Mucosa of rectum (tissue), 2 donors: ENCODE data around the gene P2RY14.

Experiments
- H3K27ac ChIP-seq, 2 donors: one replicate each; pipeline ENCODE4 v1.7.0; 2013; ENCODE audit warnings: inconsistent platforms in 2 of 2, low read depth in 2 of 2, low read length in 2 of 2
- H3K27me3 ChIP-seq, 2 donors: one replicate each; pipeline ENCODE4 v1.7.0; 2013; ENCODE audit warnings: low read length in 2 of 2; ENCODE audit not compliant: control insufficient read depth in 2 of 2, insufficient read depth in 2 of 2
- H3K36me3 ChIP-seq, 2 donors: one replicate each; pipeline ENCODE4 v1.7.0; 2013; ENCODE audit warnings: low read length in 2 of 2; ENCODE audit not compliant: control insufficient read depth in 2 of 2, insufficient read depth in 2 of 2
- H3K4me1 ChIP-seq, 2 donors: one replicate each; pipeline ENCODE4 v1.7.0; 2013; ENCODE audit warnings: low read length in 2 of 2, mild to moderate bottlenecking in 1 of 2; ENCODE audit not compliant: control insufficient read depth in 2 of 2, insufficient read depth in 2 of 2
- H3K4me3 ChIP-seq, 2 donors: one replicate each; pipeline ENCODE4 v1.7.0; 2013; ENCODE audit warnings: low read length in 2 of 2
- H3K9ac ChIP-seq, 2 donors: one replicate each; pipeline ENCODE4 v1.7.0; 2013; ENCODE audit warnings: low read length in 2 of 2, low read depth in 1 of 2, mild to moderate bottlenecking in 1 of 2
- H3K9me3 ChIP-seq, 2 donors: one replicate each; pipeline ENCODE4 v1.7.0; 2013; ENCODE audit warnings: low read length in 2 of 2; ENCODE audit not compliant: control insufficient read depth in 2 of 2
- donor health status: healthy.
- donor health status: Normal muscosa, but diverticular disease.

The P2RY14 gene

GRCh38 chr3:151303751-151304150 lies 25.4 kb upstream of the P2RY14 start:
- Histone ChIP-seq H3K4me3 (no peak overlapping the region), H3K9me3 (no peaks in the 10 kb centered on the region), H3K27me3 (no peaks in the 10 kb centered on the region), H3K36me3 (no peaks in the 10 kb centered on the region), H3K27ac (no peak overlapping the region), H3K9ac (no peak overlapping the region), H3K4me1 (no peaks in the 10 kb centered on the region)

DNA sequence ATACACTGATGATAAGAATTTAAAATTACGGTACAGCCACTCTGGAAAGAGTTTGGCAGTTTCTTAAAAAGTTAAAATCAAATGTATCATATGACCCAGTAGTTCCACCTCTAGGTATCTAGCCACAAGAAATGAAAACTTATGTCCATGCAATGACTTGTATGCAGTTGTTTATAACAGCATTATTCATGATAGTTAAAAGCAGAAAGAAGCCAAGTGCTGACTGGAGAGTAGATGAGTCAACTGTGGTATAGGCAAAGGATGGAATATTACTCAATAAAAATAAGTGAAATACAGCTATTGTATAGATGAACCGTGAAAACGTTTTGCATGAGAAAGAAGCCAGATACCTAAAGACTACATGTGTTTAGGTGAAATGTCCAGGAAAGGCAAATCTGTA lies 23.4 kb upstream of the P2RY14 start:
- Histone ChIP-seq H3K4me3 (no peak overlapping the region), H3K27ac (no peak overlapping the region), H3K27me3 (no peaks in the 10 kb centered on the region), H3K36me3 (no peaks in the 10 kb centered on the region), H3K4me1 (no peaks in the 10 kb centered on the region), H3K9me3 (no peaks in the 10 kb centered on the region), H3K9ac (no peak overlapping the region)

DNA sequence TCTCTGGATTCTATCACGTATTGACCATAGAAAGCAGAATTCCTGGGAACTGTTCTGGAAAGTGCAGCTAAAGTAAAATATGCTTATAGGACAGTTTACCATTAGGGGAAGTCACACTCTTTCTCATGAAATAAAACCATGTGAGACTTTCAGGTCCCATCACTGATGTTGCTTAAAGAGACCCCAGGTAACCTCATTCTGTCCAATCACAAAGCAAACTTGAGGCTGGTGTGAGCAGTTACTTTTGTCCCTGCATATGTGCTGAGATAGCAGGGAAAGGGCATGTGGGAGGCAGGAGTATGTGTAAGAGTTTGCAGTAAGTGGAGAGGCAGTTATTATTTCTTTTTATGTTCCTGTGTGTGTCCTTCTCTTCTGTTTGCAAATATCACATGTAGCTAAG lies 22.2 kb upstream of the P2RY14 start:
- no peaks in the 10 kb centered on the region for H3K9me3 ChIP-seq
- H3K27ac ChIP-seq: no peak overlapping the region
- no peak overlapping the region for H3K4me3 ChIP-seq
- H3K4me1 ChIP-seq: no peaks in the 10 kb centered on the region
- H3K36me3 ChIP-seq: no peaks in the 10 kb centered on the region
- H3K27me3 ChIP-seq: no peaks in the 10 kb centered on the region
- no peak overlapping the region for H3K9ac ChIP-seq

GRCh38 chr3:151299006-151299405 lies 20.7 kb upstream of the P2RY14 start:
- Histone ChIP-seq H3K27me3 (no peaks in the 10 kb centered on the region), H3K4me3 (no peak overlapping the region), H3K9me3 (no peaks in the 10 kb centered on the region), H3K36me3 (no peaks in the 10 kb centered on the region), H3K9ac (no peak overlapping the region), H3K4me1 (no peaks in the 10 kb centered on the region), H3K27ac (no peak overlapping the region)

GRCh38 chr3:151297429-151297828 lies 19.1 kb upstream of the P2RY14 start:
- H3K27ac ChIP-seq: no peak overlapping the region
- H3K9me3 ChIP-seq: no peaks in the 10 kb centered on the region
- H3K9ac ChIP-seq: no peak overlapping the region
- H3K4me3 ChIP-seq: no peak overlapping the region
- H3K36me3 ChIP-seq: no peaks in the 10 kb centered on the region
- H3K27me3 ChIP-seq: no peaks in the 10 kb centered on the region
- no peaks in the 10 kb centered on the region for H3K4me1 ChIP-seq

- no peak overlapping the region for H3K9ac ChIP-seq
- H3K4me1 ChIP-seq: no peaks in the 10 kb centered on the region
- H3K4me3 ChIP-seq: no peak overlapping the region
- H3K36me3 ChIP-seq: no peaks in the 10 kb centered on the region
- no peak overlapping the region for H3K27ac ChIP-seq
- H3K27me3 ChIP-seq: no peaks in the 10 kb centered on the region
- no peaks in the 10 kb centered on the region for H3K9me3 ChIP-seq
Measured at GRCh38 chr3:151296226-151296625, 17.9 kb upstream of the P2RY14 start.

DNA sequence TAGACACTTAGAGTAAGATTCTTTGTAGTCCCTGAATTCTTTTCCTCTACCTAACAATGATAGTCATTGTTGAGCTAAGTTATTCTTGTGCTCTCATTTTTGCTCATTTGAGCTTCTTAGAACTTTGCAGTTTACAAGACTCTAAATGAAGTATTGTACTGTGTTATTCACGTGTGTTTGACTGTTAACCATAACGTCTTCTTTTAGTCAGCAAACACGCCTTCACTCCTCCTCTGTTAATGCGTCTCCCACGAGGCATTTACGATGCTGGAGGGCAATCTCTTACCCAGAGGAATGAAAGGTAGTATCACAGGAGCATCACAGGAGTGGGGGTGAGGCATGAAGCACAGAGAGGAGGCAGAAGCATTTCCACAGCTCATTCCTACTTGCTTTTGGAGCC lies 14.8 kb upstream of the P2RY14 start:
- H3K27me3 ChIP-seq: no peaks in the 10 kb centered on the region

DNA sequence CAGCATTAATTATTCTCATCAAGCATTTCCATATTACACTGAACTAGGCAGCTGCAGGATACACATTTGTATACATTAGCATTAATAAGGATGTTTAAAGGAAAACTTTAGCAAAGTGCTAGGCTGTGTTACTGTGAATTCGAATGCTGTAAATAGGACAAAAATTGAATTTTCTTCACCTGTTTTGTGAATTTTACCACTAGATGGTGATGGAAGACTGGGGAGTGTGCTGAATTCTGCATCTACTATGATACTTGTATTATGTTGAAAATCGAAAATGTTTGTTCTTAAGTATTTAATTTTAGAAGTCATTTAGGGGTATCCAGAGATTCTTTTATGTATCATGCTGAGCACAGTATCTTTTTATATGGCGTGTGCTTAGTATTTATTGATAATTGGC lies 12.3 kb upstream of the P2RY14 start:
- no peaks in the 10 kb centered on the region for H3K27me3 ChIP-seq
- H3K4me1 ChIP-seq: no peaks in the 10 kb centered on the region
- H3K4me3 ChIP-seq: no peak overlapping the region
- no peak overlapping the region for H3K27ac ChIP-seq
- no peaks in the 10 kb centered on the region for H3K36me3 ChIP-seq
- no peaks in the 10 kb centered on the region for H3K9me3 ChIP-seq
- H3K9ac ChIP-seq: no peak overlapping the region

More for the DNA sequence above, 14.8 kb upstream of the P2RY14 start:
- Histone ChIP-seq H3K9me3 (no peaks in the 10 kb centered on the region), H3K27ac (no peak overlapping the region), H3K4me3 (no peak overlapping the region), H3K4me1 (no peaks in the 10 kb centered on the region), H3K36me3 (no peaks in the 10 kb centered on the region), H3K9ac (no peak overlapping the region)

DNA sequence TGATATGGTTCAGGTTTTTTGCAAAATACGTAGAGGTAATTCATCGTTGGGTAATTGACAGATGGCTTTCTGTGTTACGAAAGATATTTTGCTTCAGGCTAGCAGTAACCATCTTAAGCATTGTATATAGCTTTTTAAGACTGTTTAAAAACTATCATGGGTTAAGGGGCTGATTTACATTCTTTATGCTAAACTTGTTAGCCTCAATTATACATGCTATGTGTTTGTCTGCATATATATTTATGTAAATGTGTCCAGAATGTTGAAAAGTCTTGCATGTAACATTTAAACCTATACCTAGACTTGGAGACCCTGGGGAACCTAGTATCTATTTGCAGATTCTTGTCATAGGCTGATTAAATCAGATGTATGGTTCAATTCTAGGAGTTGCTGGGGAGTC lies 11.1 kb upstream of the P2RY14 start:
- H3K9me3 ChIP-seq: no peaks in the 10 kb centered on the region
- no peak overlapping the region for H3K27ac ChIP-seq
- H3K4me3 ChIP-seq: no peak overlapping the region
- no peaks in the 10 kb centered on the region for H3K27me3 ChIP-seq
- H3K36me3 ChIP-seq: no peaks in the 10 kb centered on the region
- H3K9ac ChIP-seq: no peak overlapping the region
- no peaks in the 10 kb centered on the region for H3K4me1 ChIP-seq

DNA sequence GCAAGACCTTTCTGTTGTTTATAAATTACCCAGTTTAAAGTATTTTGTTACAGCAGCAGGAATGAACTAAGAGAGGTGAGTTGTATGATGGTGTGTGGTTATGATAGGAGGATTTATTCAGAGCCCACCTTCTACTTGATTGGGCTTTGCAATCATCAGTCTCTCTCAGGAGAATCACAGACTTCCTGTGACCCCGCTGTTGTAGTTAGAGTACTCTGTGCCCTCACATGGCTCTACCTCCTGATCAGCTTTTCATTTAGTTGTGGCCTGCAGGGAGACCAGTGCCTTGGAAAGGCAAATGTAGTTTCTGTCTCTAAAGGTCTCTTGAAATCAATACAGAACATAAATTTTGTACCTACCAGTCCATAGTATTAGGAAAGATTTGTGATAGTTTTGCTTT lies 7.6 kb upstream of the P2RY14 start:
- Histone ChIP-seq H3K9ac (no peak overlapping the region), H3K9me3 (no peaks in the 10 kb centered on the region), H3K4me1 (peaks cover 0 to 6% of the 10 kb centered on the region in 2 donors), H3K4me3 (no peak overlapping the region), H3K27ac (no peak overlapping the region), H3K36me3 (no peaks in the 10 kb centered on the region), H3K27me3 (no peaks in the 10 kb centered on the region)

GRCh38 chr3:151283907-151284461 lies 5.6 kb upstream of the P2RY14 start:
- no peaks in the 10 kb centered on the region for H3K9me3 ChIP-seq
- peak overlapping the region in 1 of 2 donors; percentile 41 for H3K27ac ChIP-seq
- peak overlapping the region in 1 of 2 donors; percentile 16 for H3K9ac ChIP-seq
- H3K27me3 ChIP-seq: no peaks in the 10 kb centered on the region
- H3K4me1 ChIP-seq: peaks cover 0 to 6% of the 10 kb centered on the region in 2 donors
- H3K4me3 ChIP-seq: no peak overlapping the region
- no peaks in the 10 kb centered on the region for H3K36me3 ChIP-seq
